Caco-2 (cell line): ENCODE measurements around the gene CNTNAP1. TPM values are rescaled to one million over a fixed set of nuclear protein-coding genes. Genes with fewer than 3 reads are reported as not detected.

Experiments used
- BruUV-seq: library from RNA; stranded (reverse); fragments of 400-500 nt; replicated peaks from 2 replicates; lab custom pipeline; 2021; lab: Mats Ljungman, UMichigan
- CTCF ChIA-PET: fragments of 300-600 bp; sonication (Branson Sonifier 250); formaldehyde crosslinking; loops from one replicate; lab custom pipeline; 2022; ENCODE audit warnings: antibody characterized with exemption; lab: Charles Lee
- POLR2A ChIA-PET: fragments of 300-600 bp; sonication (Branson Sonifier 250); formaldehyde crosslinking; loops from one replicate; lab custom pipeline; 2022; ENCODE audit warnings: antibody characterized with exemption; lab: Charles Lee
- DNase-seq, 2 experiments: peaks; one replicate each; pipeline versions ENCODE4 v3.0.0 to v3.0.0-alpha.2; 2020 to 2022
- H3K27me3 ChIP-seq: replicated peaks from 2 replicates; pipeline ENCODE4 v1.6.0; 2011; ENCODE audit warnings: low read length; ENCODE audit not compliant: control insufficient read depth, insufficient read depth
- H3K36me3 ChIP-seq: 2 replicates; pipeline ENCODE4 v1.5.1; 2011; ENCODE audit warnings: low read length; ENCODE audit not compliant: control insufficient read depth, insufficient read depth
- H3K4me1 ChIP-seq: fragments of 250-450 bp; sonication (Bioruptor Pico); 2 replicates; pipeline ENCODE4 v1.5.1; 2020; ENCODE audit warnings: mild to moderate bottlenecking
- H3K4me3 ChIP-seq: 2 replicates; pipeline ENCODE4 v1.5.1; 2011; ENCODE audit warnings: low read depth, mild to moderate bottlenecking, control low read depth, low read length
- H3K9me3 ChIP-seq: fragments of 250-450 bp; sonication (Bioruptor Pico); 2 replicates; pipeline ENCODE4 v1.5.1; 2020; ENCODE audit warnings: mild to moderate bottlenecking, moderate library complexity
- H3K27ac Mint-ChIP-seq: one replicate; pipeline ENCODE4 v1.8.0; 2022; ENCODE audit warnings: mixed read lengths; ENCODE audit not compliant: unreplicated experiment
- H3K27me3 Mint-ChIP-seq: one replicate; pipeline ENCODE4 v1.8.0; 2022; ENCODE audit warnings: mixed read lengths; ENCODE audit not compliant: insufficient read depth, unreplicated experiment
- H3K36me3 Mint-ChIP-seq: one replicate; pipeline ENCODE4 v1.8.0; 2022; ENCODE audit warnings: mild to moderate bottlenecking, mixed read lengths; ENCODE audit not compliant: insufficient read depth, unreplicated experiment
- H3K4me1 Mint-ChIP-seq: one replicate; pipeline ENCODE4 v1.8.0; 2022; ENCODE audit warnings: low read depth, mixed read lengths; ENCODE audit not compliant: unreplicated experiment
- H3K4me3 Mint-ChIP-seq: one replicate; pipeline ENCODE4 v1.8.0; 2022; ENCODE audit warnings: mild to moderate bottlenecking, moderate library complexity, mixed read lengths; ENCODE audit not compliant: unreplicated experiment
- H3K9me3 Mint-ChIP-seq: one replicate; pipeline ENCODE4 v1.8.0; 2022; ENCODE audit warnings: mixed read lengths; ENCODE audit not compliant: unreplicated experiment
- CTCF ChIP-seq, 2 experiments: fragments of 200-600 bp in 1 of 2; IDR thresholded peaks; 1 replicate in 1 of 2; 2 replicates in 1 of 2; pipeline versions ENCODE4 v1.5.1 to v1.8.0; 2011 to 2022; ENCODE audit warnings: antibody characterized with exemption in 1 of 2, control low read depth in 1 of 2, inconsistent platforms in 1 of 2, low read depth in 1 of 2, low read length in 1 of 2, mild to moderate bottlenecking in 1 of 2, moderate library complexity in 1 of 2; ENCODE audit not compliant: insufficient read depth in 1 of 2, severe bottlenecking in 1 of 2, unreplicated experiment in 1 of 2
- intact Hi-C: fragments of 100-400 bp; cut with micrococcal nuclease; formaldehyde crosslinking; loops from one replicate; pipeline ENCODE4 v1.10.0; 2022; ENCODE audit not compliant: unreplicated experiment
- total RNA-seq: library from RNA; stranded (reverse); gene quantifications from 2 replicates; pipeline ENCODE4 v1.2.3, GENCODE V29; 2022

Gene CNTNAP1
- total RNA-seq, 1 experiment from 2014 or later, result 7.2 TPM

GRCh38 chr17:42709561-42709960 lies 27.2 kb downstream of the CNTNAP1 start:
- ChIA-PET POLR2A (no interaction called here), CTCF (interaction anchor here (1.5 kb wide), 1 partner anchor 54 kb away, joined by 6 read pairs; no protein-coding TSS in a partner anchor)
- Mint-ChIP-seq H3K27ac (no peak overlapping the region), H3K9me3 (no peaks in the 10 kb centered on the region), H3K27me3 (no peaks in the 10 kb centered on the region), H3K36me3 (peaks cover 36% of the 10 kb centered on the region), H3K4me3 (no peak overlapping the region), H3K4me1 (no peaks in the 10 kb centered on the region)
- Histone ChIP-seq H3K27me3 (no peaks in the 10 kb centered on the region), H3K9me3 (no peaks in the 10 kb centered on the region), H3K4me1 (no peaks in the 10 kb centered on the region), H3K36me3 (peaks cover 1% of the 10 kb centered on the region), H3K4me3 (no peak overlapping the region)
- no peak for DNase-seq
- no peak for TF ChIP-seq CTCF (IDR thresholded peaks at IDR 0.05; ENCODE audit: insufficient read depth in 1 of 2, low read depth in 1 of 2, low read length in 1 of 2, severe bottlenecking in 1 of 2, unreplicated experiment in 1 of 2)
- no TSS peak for BruUV-seq
- intact Hi-C loops, result no loop called here

GRCh38 chr17:42720996-42721583 lies 38.8 kb downstream of the CNTNAP1 start:
- intact Hi-C loops, result loop anchor here (1.0 kb wide), 3 partner anchors 42 to 216 kb away; partner anchors contain the start of gene BECN1
- TF ChIP-seq CTCF (IDR thresholded peaks at IDR 0.05; ENCODE audit: insufficient read depth in 1 of 2, low read depth in 1 of 2, low read length in 1 of 2, severe bottlenecking in 1 of 2, unreplicated experiment in 1 of 2), result peak; percentile 72 to 73
- Mint-ChIP-seq H3K36me3 (peaks cover 16% of the 10 kb centered on the region), H3K4me3 (no peak overlapping the region), H3K27me3 (no peaks in the 10 kb centered on the region), H3K27ac (no peak overlapping the region), H3K9me3 (no peaks in the 10 kb centered on the region), H3K4me1 (no peaks in the 10 kb centered on the region)
- Histone ChIP-seq H3K9me3 (no peaks in the 10 kb centered on the region), H3K4me1 (no peaks in the 10 kb centered on the region), H3K27me3 (no peaks in the 10 kb centered on the region), H3K4me3 (no peak overlapping the region), H3K36me3 (peaks cover 2% of the 10 kb centered on the region)
- POLR2A ChIA-PET, result no interaction called here
- CTCF ChIA-PET, result interaction anchor here (1.1 to 2.0 kb wide), 3 partner anchors 42 to 103 kb away, joined by 5 to 9 read pairs (median 8); partner anchors contain the start of gene BECN1
- BruUV-seq, result no TSS peak
- peak in 1 of 2 experiments; percentile 76 for DNase-seq

GRCh38 chr17:42723636-42724035 lies 41.3 kb downstream of the CNTNAP1 start:
- BruUV-seq, result no TSS peak
- intact Hi-C loops, result no loop called here
- Mint-ChIP-seq H3K9me3 (no peaks in the 10 kb centered on the region), H3K4me1 (no peaks in the 10 kb centered on the region), H3K4me3 (no peak overlapping the region), H3K27ac (no peak overlapping the region), H3K36me3 (peaks cover 15% of the 10 kb centered on the region), H3K27me3 (no peaks in the 10 kb centered on the region)
- Histone ChIP-seq H3K36me3 (peaks cover 2% of the 10 kb centered on the region), H3K27me3 (no peaks in the 10 kb centered on the region), H3K4me1 (no peaks in the 10 kb centered on the region), H3K9me3 (no peaks in the 10 kb centered on the region), H3K4me3 (no peak overlapping the region)
- TF ChIP-seq CTCF (IDR thresholded peaks at IDR 0.05; ENCODE audit: insufficient read depth in 1 of 2, low read depth in 1 of 2, low read length in 1 of 2, severe bottlenecking in 1 of 2, unreplicated experiment in 1 of 2), result no peak
- ChIA-PET POLR2A (no interaction called here), CTCF (no interaction called here)
- no peak for DNase-seq
